HepG2 (cell line): ENCODE results near the gene VCX2. TPM values are rescaled to one million over a fixed set of nuclear protein-coding genes. Genes with fewer than 3 reads are reported as not detected.
A peak's percentile ranks its signal among the peaks of the same experiment; 100 is the strongest.

Experiments used
- ATAC-seq: fragments of 200-7000 bp; cut with Tn5 transposase; 3 replicates; pipeline ENCODE4 v1.9.1; 2020; ENCODE audit warnings: mild to moderate bottlenecking, moderate library complexity
- BruUV-seq: library from RNA; stranded (reverse); fragments of 400-500 nt; replicated peaks from 2 replicates; lab custom pipeline; 2021; lab: Mats Ljungman, UMichigan
- CTCF ChIA-PET: fragments of 300-600 bp; formaldehyde crosslinking; extraction: SDS; loops from one replicate; lab custom pipeline; 2021; ENCODE audit warnings: low total read pairs, inconsistent platforms, low intra/inter-chr PET ratio; lab: Yijun Ruan, JAX
- POLR2A ChIA-PET: fragments of 350-600 bp; sonication (Branson Sonifier 250); formaldehyde crosslinking; loops from one replicate; lab custom pipeline; 2020; ENCODE audit warnings: antibody characterized with exemption, inconsistent platforms; lab: Yijun Ruan, JAX
- DNase-seq: peaks from one replicate; pipeline ENCODE4 v3.0.0-alpha.2; 2015; ENCODE audit warnings: low spot score
- FAIRE-seq: peaks from 3 replicates; lab custom pipeline; 2011; peaks lifted over from hg19 to GRCh38; lab: Jason Lieb, UNC
- H2AFZ ChIP-seq: one replicate; pipeline ENCODE4 v1.6.1; 2011; ENCODE audit warnings: low read length, inconsistent platforms
- H3K27ac ChIP-seq: fragments of 300-600 bp; 3 replicates; pipeline ENCODE4 v1.8.0; 2011; ENCODE audit warnings: mixed run types, mild to moderate bottlenecking, mixed read lengths, low read length, inconsistent platforms; ENCODE audit not compliant: insufficient read depth; ENCODE audit errors: extremely low read length
- H3K27me3 ChIP-seq, 2 experiments: fragments of 200-600 bp in 1 of 2; 2 replicates in 1 of 2; 3 replicates in 1 of 2; pipeline versions ENCODE4 v1.6.0 to v1.8.0; 2011; ENCODE audit warnings: low read length in 2 of 2, mild to moderate bottlenecking in 2 of 2, moderate library complexity in 2 of 2, inconsistent platforms in 1 of 2; ENCODE audit not compliant: insufficient read depth in 2 of 2, control insufficient read depth in 1 of 2
- H3K36me3 ChIP-seq, 2 experiments: fragments of 200-600 bp in 1 of 2; replicated peaks in 1 of 2; 2 replicates in 1 of 2; 3 replicates in 1 of 2; pipeline versions ENCODE4 v1.5.1 to v1.8.0; 2011; ENCODE audit warnings: low read length in 2 of 2, inconsistent platforms in 1 of 2; ENCODE audit not compliant: insufficient read depth in 2 of 2, control insufficient read depth in 1 of 2
- H3K4me1 ChIP-seq: 2 replicates; pipeline ENCODE4 v1.5.1; 2012; ENCODE audit warnings: low read length, inconsistent platforms; ENCODE audit not compliant: insufficient read depth
- H3K4me2 ChIP-seq: 2 replicates; pipeline ENCODE4 v1.6.0; 2011; ENCODE audit warnings: low read depth, low read length, inconsistent platforms
- H3K4me3 ChIP-seq, 3 experiments: fragments of 200-600 bp in 1 of 3; sonication (generic), shearing (Covaris generic) in 1 of 3; replicated peaks in 1 of 3; 2 replicates each; pipeline ENCODE4 v1.5.1; 2011 to 2016; ENCODE audit warnings: low read length in 3 of 3, inconsistent platforms in 2 of 3, low read depth in 2 of 3, mild to moderate bottlenecking in 2 of 3, control low read depth in 1 of 3, mixed read lengths in 1 of 3; ENCODE audit not compliant: insufficient read depth in 1 of 3
- H3K79me2 ChIP-seq: one replicate; pipeline ENCODE4 v1.6.1; 2011; ENCODE audit warnings: low read length, inconsistent platforms; ENCODE audit not compliant: insufficient read depth
- H3K9ac ChIP-seq: 2 replicates; pipeline ENCODE4 v1.6.0; 2011; ENCODE audit warnings: mild to moderate bottlenecking, low read depth, low read length, inconsistent platforms; ENCODE audit not compliant: insufficient read depth
- H3K9me3 ChIP-seq: 2 replicates; pipeline ENCODE4 v1.5.1; 2012; ENCODE audit warnings: mild to moderate bottlenecking, low read length
- H4K20me1 ChIP-seq: 2 replicates; pipeline ENCODE4 v1.6.0; 2011; ENCODE audit warnings: inconsistent platforms, mild to moderate bottlenecking, low read length, moderate library complexity; ENCODE audit not compliant: insufficient read depth
- CSRNP1 ChIP-seq: sonication (generic); formaldehyde crosslinking; IDR thresholded peaks from 2 replicates; pipeline ENCODE4 v1.8.1; 2023; ENCODE audit warnings: mild to moderate bottlenecking, missing genetic modification reagents
- FOSL2 ChIP-seq: sonication (generic); formaldehyde crosslinking; IDR thresholded peaks from 2 replicates; pipeline ENCODE4 v1.4.0; 2020; ENCODE audit warnings: missing genetic modification reagents
- FOXP1 ChIP-seq, 2 experiments: fragments of 450-650 bp in 1 of 2; IDR thresholded peaks; 2 replicates each; pipeline ENCODE4 v1.6.1; 2017 to 2018; ENCODE audit warnings: antibody characterized with exemption in 1 of 2
- KDM5B ChIP-seq: sonication (generic); formaldehyde crosslinking; IDR thresholded peaks from 2 replicates; pipeline ENCODE4 v1.4.0; 2020; ENCODE audit warnings: missing genetic modification reagents, mild to moderate bottlenecking, borderline replicate concordance
- MAX ChIP-seq: IDR thresholded peaks from 2 replicates; pipeline ENCODE4 v1.6.1; 2012; ENCODE audit warnings: inconsistent platforms
- NFE2L1 ChIP-seq: sonication (generic); formaldehyde crosslinking; IDR thresholded peaks from 2 replicates; pipeline ENCODE4 v1.4.0; 2020; ENCODE audit warnings: missing genetic modification reagents, mild to moderate bottlenecking, borderline replicate concordance
- PHF8 ChIP-seq: sonication (generic); formaldehyde crosslinking; IDR thresholded peaks from 2 replicates; pipeline ENCODE4 v1.5.0; 2020; ENCODE audit warnings: missing genetic modification reagents
- POLR2G ChIP-seq: fragments of 200-400 bp; formaldehyde crosslinking; IDR thresholded peaks from 2 replicates; pipeline ENCODE4 v1.6.1; 2018; ENCODE audit warnings: mild to moderate bottlenecking, low read depth, low read length, moderate library complexity
- RBM39 ChIP-seq: fragments of 200-400 bp; formaldehyde crosslinking; IDR thresholded peaks from one replicate; pipeline ENCODE4 v1.6.1; 2018; ENCODE audit warnings: antibody characterized with exemption, mild to moderate bottlenecking, low read depth, low read length; ENCODE audit not compliant: poor library complexity, severe bottlenecking
- TEF ChIP-seq: sonication (generic); formaldehyde crosslinking; IDR thresholded peaks from 2 replicates; pipeline ENCODE4 v1.5.0; 2020; ENCODE audit warnings: missing genetic modification reagents
- ZBTB21 ChIP-seq: sonication (generic); formaldehyde crosslinking; IDR thresholded peaks from 2 replicates; pipeline ENCODE4 v1.4.0; 2020; ENCODE audit warnings: missing genetic modification reagents
- ZBTB7A ChIP-seq: sonication (generic); formaldehyde crosslinking; IDR thresholded peaks from 2 replicates; pipeline ENCODE4 v1.8.0; 2022; ENCODE audit warnings: mild to moderate bottlenecking, missing genetic modification reagents
- ZKSCAN8 ChIP-seq: IDR thresholded peaks from 2 replicates; pipeline ENCODE4 v1.6.1; 2016; ENCODE audit warnings: borderline replicate concordance, missing genetic modification reagents, missing compliant biosample characterization
- ZNF841 ChIP-seq: sonication (generic); formaldehyde crosslinking; IDR thresholded peaks from 2 replicates; pipeline ENCODE4 v1.8.1; 2023; ENCODE audit warnings: missing genetic modification reagents, borderline replicate concordance
- ZNF879 ChIP-seq: sonication (generic); formaldehyde crosslinking; IDR thresholded peaks from 2 replicates; pipeline ENCODE4 v1.8.1; 2023; ENCODE audit warnings: missing genetic modification reagents
- WGBS: methylation state at CpG from one replicate; pipeline ENCODE4 v1.1.6; 2017; ENCODE audit warnings: low lambda C conversion rate; 5-methylcytosine and 5-hydroxymethylcytosine counted together
- in situ Hi-C: cut with HindIII; loops from 2 replicates; pipeline ENCODE4 v1.10.0; 2017; ENCODE audit warnings: low pct_unique_long_range_greater_than_20kb; ENCODE audit not compliant: extremely low pct_ligation_motif_present
- intact Hi-C: fragments of 100-400 bp; cut with micrococcal nuclease; formaldehyde crosslinking; loops from one replicate; pipeline ENCODE4 v1.10.0; 2022; ENCODE audit not compliant: unreplicated experiment
- polyA plus RNA-seq, 8 experiments: library from polyadenylated mRNA; depleted of rRNA in 3 of 8; stranded (reverse) in 7 of 8; unstranded in 1 of 8; fragments of >200 nt; fragmentation: Illumina TruSeq in 4 of 8; extraction: Trizol in 4 of 8; gene quantifications; 2 replicates each; pipeline versions ENCODE4 v1.2.1 to v1.2.3, GENCODE V29; 2011 to 2016; ENCODE audit warnings: low read depth in 4 of 8, missing spikeins in 1 of 8, mixed read lengths in 1 of 8; ENCODE audit not compliant: insufficient read depth in 1 of 8
- total RNA-seq, 5 experiments: library from RNA; depleted of rRNA; stranded (reverse); fragments of >200 nt; fragmentation: Illumina TruSeq; extraction: Trizol; gene quantifications; 2 replicates each; pipeline ENCODE4 v1.2.3, GENCODE V29; 2016; ENCODE audit warnings: low read depth in 1 of 5

Gene VCX2
- total and polyA plus RNA-seq, 2 of the 13 experiments (the other 11 are each of a cell fraction or from before 2014, with no cell fraction given): not detected

GRCh38 chrX:8192276-8192675, 21.2 kb upstream of the VCX2 start (continued):
- TF ChIP-seq ZNF841 (no peak), MAX (no peak), ZNF879 (CRISPR knock-in tag) (no peak)

- no peak overlapping the region for H2AFZ ChIP-seq
- no peak for FAIRE-seq
- WGBS: 5% methylated on average over 3 of the region's 8 CpGs
- no peaks in the 10 kb centered on the region for H4K20me1 ChIP-seq
- H3K4me2 ChIP-seq: no peak overlapping the region
- H3K9ac ChIP-seq: no peak overlapping the region
- H3K36me3 ChIP-seq: no peaks in the 10 kb centered on the region
- no TSS peak for BruUV-seq
- H3K79me2 ChIP-seq: no peaks in the 10 kb centered on the region
- in situ Hi-C loops (no loop called here), intact Hi-C loops (no loop called here)
- no peaks in the 10 kb centered on the region for H3K4me1 ChIP-seq
- no peak for TF ChIP-seq TEF (CRISPR knock-in tag)
- TF ChIP-seq FOSL2 (CRISPR knock-in tag): peak; percentile 64
- no peaks in the 10 kb centered on the region for H3K9me3 ChIP-seq
- POLR2A ChIA-PET: no interaction called here
- DNase-seq: no peak
- no peak for ATAC-seq
- no peak overlapping the region for H3K4me3 ChIP-seq
- H3K27me3 ChIP-seq: no peaks in the 10 kb centered on the region
- CTCF ChIA-PET: no interaction called here
- no peak overlapping the region for H3K27ac ChIP-seq
Observed at GRCh38 chrX:8191022-8191421, 20.0 kb upstream of the VCX2 start.

GRCh38 chrX:8190341-8190830, 19.3 kb upstream of the VCX2 start:
- 73% methylated on average over 4 of the region's 4 CpGs for WGBS
- BruUV-seq: no TSS peak
- Histone ChIP-seq H3K9ac (no peak overlapping the region), H3K79me2 (no peaks in the 10 kb centered on the region), H3K27me3 (no peaks in the 10 kb centered on the region), H3K4me2 (no peak overlapping the region), H4K20me1 (no peaks in the 10 kb centered on the region), H2AFZ (no peak overlapping the region), H3K9me3 (no peaks in the 10 kb centered on the region), H3K36me3 (no peaks in the 10 kb centered on the region), H3K4me1 (no peaks in the 10 kb centered on the region), H3K27ac (no peak overlapping the region), H3K4me3 (no peak overlapping the region)
- POLR2A ChIA-PET: no interaction called here
- ATAC-seq (no peak), FAIRE-seq (no peak), DNase-seq (no peak)
- CTCF ChIA-PET: no interaction called here
- intact Hi-C loops (no loop called here), in situ Hi-C loops (no loop called here)
- no peak for TF ChIP-seq ZBTB7A (CRISPR knock-in tag)
- TF ChIP-seq NFE2L1: no peak
- no peak for TF ChIP-seq PHF8 (CRISPR knock-in tag)
- no peak for TF ChIP-seq FOXP1 (IDR thresholded peaks at IDR 0.05)
- TF ChIP-seq FOXP1 (CRISPR knock-in tag; IDR thresholded peaks at IDR 0.05): no peak
- TF ChIP-seq KDM5B (CRISPR knock-in tag): no peak
- TF ChIP-seq RBM39: no peak
- TF ChIP-seq POLR2G: no peak
- TF ChIP-seq ZKSCAN8 (CRISPR knock-in tag): no peak
- no peak for TF ChIP-seq CSRNP1
- no peak for TF ChIP-seq ZBTB21 (CRISPR knock-in tag)
